BE2C (cell line): ENCODE results near the gene KATNBL1.
A peak's percentile ranks its signal among the peaks of the same experiment; 100 is the strongest.

Source experiments
- DNase-seq: peaks from one replicate; pipeline ENCODE4 v3.0.0-alpha.2; 2020
- H3K27me3 ChIP-seq: fragments of 250-450 bp; sonication (Bioruptor Pico); 2 replicates; pipeline ENCODE4 v1.5.1; 2020; ENCODE audit warnings: mild to moderate bottlenecking
- H3K36me3 ChIP-seq: fragments of 250-450 bp; sonication (Bioruptor Pico); 2 replicates; pipeline ENCODE4 v1.5.1; 2020; ENCODE audit warnings: mild to moderate bottlenecking
- H3K4me1 ChIP-seq: fragments of 250-450 bp; sonication (Bioruptor Pico); 2 replicates; pipeline ENCODE4 v1.5.1; 2020
- H3K4me3 ChIP-seq: 2 replicates; pipeline ENCODE4 v1.5.1; 2011; ENCODE audit warnings: low read depth, low read length
- H3K9me3 ChIP-seq: fragments of 250-450 bp; sonication (Bioruptor Pico); 2 replicates; pipeline ENCODE4 v1.5.1; 2020
- CTCF ChIP-seq: IDR thresholded peaks from 2 replicates; pipeline ENCODE4 v1.5.1; 2012; ENCODE audit warnings: mild to moderate bottlenecking, low read depth, low read length

Gene KATNBL1

DNA sequence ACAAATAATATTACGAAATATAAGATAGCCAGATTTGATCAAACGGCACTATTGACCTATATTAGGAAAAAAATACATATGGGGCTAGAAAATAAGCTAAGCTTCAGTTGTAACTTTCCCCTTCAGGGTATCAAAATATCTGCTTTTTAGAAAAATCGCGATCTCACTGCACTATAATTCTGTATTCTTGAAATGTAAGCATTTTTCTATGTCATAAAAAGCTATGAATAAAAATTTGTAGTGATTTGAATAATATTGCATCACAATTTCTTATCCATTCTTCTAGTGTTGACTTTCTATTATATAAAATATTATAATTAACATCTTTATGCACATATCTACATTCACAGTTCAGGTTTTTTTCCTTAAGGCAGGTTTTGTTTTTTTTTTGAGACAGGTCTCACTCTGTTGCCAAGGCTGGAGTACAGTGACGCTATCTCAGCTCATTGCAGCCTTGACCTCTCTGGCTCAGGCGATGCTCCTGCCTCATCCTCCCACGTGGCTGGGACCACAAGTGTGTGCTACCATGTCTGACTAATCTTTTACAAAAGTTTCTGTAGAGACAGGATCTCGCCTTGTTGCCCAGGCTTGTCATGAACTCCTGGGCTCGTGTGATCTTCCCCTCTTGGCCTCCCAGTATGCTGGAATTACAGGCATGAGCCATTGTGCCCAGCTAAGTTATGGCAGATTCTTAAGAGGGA is 36.5 kb upstream of the KATNBL1 start:
- Histone ChIP-seq H3K36me3 (no peaks in the 10 kb centered on the region), H3K4me3 (no peak overlapping the region), H3K27me3 (no peaks in the 10 kb centered on the region), H3K9me3 (no peaks in the 10 kb centered on the region), H3K4me1 (no peaks in the 10 kb centered on the region)
- DNase-seq = no peak
- no peak for TF ChIP-seq CTCF

DNA sequence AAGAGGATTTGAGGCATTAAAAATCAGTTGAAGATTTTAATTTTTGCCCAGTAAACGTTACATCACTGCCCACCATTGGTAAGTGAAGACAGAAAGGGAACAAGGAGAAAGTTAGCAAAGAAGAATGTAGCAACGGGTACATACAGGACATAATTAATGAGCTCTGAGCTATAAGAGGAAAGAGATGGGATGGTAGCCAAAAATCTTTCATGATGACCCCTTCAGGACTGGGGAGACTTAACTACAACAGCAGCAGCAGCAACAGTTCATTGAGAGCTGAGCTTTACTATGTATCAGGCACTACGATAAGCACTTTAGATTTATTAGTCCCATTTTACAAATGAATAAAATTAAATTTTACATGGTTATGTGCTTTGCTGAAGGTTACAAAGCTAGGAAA is 33.3 kb upstream of the KATNBL1 start:
- Histone ChIP-seq H3K4me1 (no peaks in the 10 kb centered on the region), H3K27me3 (no peaks in the 10 kb centered on the region), H3K36me3 (no peaks in the 10 kb centered on the region), H3K9me3 (no peaks in the 10 kb centered on the region), H3K4me3 (no peak overlapping the region)
- DNase-seq = no peak
- no peak for TF ChIP-seq CTCF

GRCh38 chr15:34242331-34242710 is 32.4 kb upstream of the KATNBL1 start:
- Histone ChIP-seq H3K36me3 (no peaks in the 10 kb centered on the region), H3K4me3 (no peak overlapping the region), H3K27me3 (no peaks in the 10 kb centered on the region), H3K9me3 (no peaks in the 10 kb centered on the region), H3K4me1 (no peaks in the 10 kb centered on the region)
- no peak for TF ChIP-seq CTCF
- no peak for DNase-seq

- Histone ChIP-seq H3K4me1 (no peaks in the 10 kb centered on the region), H3K36me3 (no peaks in the 10 kb centered on the region), H3K9me3 (no peaks in the 10 kb centered on the region), H3K27me3 (no peaks in the 10 kb centered on the region), H3K4me3 (no peak overlapping the region)
- peak; percentile 20 for DNase-seq
- peak; percentile 84 for TF ChIP-seq CTCF
Observed at GRCh38 chr15:34241376-34242330, 31.8 kb upstream of the KATNBL1 start.

DNA sequence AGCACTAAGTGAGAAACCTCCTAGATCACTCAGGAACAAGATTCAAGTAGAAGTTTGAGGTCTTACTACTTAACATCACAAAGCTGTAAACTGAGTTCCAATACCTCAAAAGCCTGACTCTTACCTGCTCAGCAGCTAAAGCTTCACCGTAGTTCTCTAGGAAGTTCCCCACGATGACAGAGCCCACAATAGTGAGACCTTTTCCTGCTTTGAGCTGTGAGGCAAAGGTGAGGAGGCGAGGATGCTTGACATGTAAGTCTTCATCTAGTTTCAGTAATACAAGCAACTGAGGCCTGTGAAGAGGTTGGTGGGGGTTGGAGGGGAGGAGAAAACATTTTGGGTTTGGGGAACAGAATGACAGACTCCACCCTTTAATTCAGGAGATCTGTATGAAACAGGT is 30.6 kb upstream of the KATNBL1 start:
- Histone ChIP-seq H3K9me3 (no peaks in the 10 kb centered on the region), H3K36me3 (no peaks in the 10 kb centered on the region), H3K4me1 (no peaks in the 10 kb centered on the region), H3K27me3 (no peaks in the 10 kb centered on the region), H3K4me3 (no peak overlapping the region)
- TF ChIP-seq CTCF = no peak
- no peak for DNase-seq

DNA sequence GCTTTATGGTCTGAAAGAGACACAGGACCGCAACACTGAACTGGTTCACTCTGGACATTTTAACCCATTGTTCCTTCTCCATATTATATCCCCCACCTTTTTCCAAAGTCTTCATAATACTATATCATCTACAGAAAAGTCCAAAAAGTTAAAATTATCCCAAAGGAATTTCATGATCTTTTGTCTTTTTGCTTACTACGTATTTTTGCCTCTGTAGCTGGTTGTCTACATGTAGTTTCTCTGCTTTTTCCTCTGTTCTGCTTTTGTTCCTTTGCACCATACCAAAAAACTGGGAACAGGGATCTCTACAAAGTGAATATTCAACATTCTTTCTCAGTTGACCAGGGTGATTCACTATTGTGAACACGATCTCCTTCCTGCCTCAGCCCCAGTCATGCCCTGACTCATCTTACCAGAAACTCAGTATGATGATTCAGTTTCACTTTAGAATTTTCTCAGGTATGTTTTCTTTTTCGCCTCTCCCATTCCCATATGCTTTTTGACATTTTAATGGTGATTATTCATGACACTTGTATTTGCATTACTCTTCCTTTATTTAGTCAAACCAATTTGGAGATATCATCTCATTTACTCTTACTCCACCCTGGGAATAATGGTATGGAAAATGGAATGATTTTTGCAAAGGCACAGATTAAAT is 29.4 kb upstream of the KATNBL1 start:
- H3K4me1 ChIP-seq = no peaks in the 10 kb centered on the region
- no peaks in the 10 kb centered on the region for H3K36me3 ChIP-seq
- no peak for TF ChIP-seq CTCF
- H3K9me3 ChIP-seq = no peaks in the 10 kb centered on the region
- DNase-seq = no peak
- H3K4me3 ChIP-seq = no peak overlapping the region
- H3K27me3 ChIP-seq = no peaks in the 10 kb centered on the region
